ENCODE data around the gene SUGCT.

SUGCT gene

GRCh38 chr7:40483630-40484029 is 348.8 kb downstream of the SUGCT start:
- no peak for DNase-seq

DNA sequence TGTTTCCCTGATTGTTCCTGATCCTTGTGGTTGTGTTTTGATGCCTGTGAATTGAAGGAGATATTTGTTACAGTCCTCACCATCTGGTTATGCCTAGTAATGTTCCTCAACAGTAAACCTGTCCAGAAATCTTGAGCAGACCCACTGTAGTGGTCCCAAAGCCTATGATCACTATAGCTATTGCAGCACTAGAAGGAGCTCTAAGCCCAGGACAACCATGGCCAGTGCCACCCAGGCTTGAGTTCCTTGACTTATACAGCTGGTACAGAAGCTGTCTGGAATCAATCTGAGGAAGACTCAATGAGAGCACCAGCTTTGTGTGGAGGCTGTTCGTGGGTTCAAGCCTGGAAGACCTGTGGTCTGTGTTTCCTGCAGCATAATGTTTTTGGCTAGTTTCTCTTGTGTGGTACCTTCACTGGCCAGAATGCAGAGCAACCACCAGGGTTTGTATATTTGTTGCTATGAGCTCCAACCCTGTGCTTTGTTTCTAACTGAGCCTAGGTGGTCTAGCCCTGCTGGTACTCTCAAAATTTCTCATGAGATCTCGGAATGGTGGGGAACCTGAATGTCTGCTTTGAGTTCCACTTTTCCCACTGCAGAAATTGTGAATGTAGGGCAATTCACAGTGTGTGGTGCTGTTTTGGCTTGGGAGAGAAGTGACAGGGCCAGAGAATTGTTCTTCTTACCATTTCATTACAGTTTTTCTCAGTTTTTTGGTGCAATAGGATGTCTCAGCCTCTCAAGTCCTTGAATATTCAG is 355.2 kb downstream of the SUGCT start:
- no peak for DNase-seq

GRCh38 chr7:40490603-40490924 is 355.8 kb downstream of the SUGCT start:
- DNase-seq: no peak

DNA sequence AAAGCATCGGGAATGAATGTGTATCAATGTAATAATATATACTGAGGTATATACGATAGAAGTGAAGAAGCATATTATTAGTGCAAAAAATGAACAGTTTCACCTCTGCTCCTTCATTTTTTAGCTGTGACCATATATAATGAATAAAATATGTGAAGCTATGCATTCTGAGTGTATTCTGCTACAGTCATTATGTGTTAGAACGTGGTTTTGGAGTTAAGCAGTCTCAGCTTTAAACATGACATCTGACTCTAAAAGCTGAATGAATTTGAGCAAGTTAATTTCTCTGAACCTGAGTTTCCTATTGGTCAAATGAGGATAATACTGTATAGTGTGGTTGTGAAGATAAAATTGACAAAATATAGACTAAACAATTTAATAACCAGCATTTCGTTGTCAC is 358.1 kb downstream of the SUGCT start:
- no peak for DNase-seq

GRCh38 chr7:40493609-40494051 is 358.8 kb downstream of the SUGCT start:
- no peak for DNase-seq

GRCh38 chr7:40498924-40499510 is 364.2 kb downstream of the SUGCT start:
- DNase-seq: no peak

DNA sequence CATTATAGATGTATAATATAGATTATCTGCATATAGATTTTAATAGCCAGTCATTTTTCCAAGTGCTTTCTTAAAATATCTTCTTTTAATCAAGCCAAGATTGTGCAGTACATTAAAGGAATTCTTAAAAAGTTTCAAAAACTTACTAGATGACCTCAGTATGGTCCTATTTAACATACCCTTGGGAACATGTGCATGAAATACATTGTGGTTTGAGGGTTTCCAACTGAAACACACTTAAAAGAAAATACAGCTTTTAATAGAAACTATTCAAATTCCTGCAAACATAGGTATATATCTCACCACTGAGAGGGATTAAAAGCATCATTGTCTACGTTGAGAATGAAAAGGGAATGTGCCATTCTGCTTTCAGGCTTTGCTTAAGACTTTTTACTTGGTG is 364.9 kb downstream of the SUGCT start:
- no peak for DNase-seq

GRCh38 chr7:40500219-40500618 is 365.4 kb downstream of the SUGCT start:
- DNase-seq: no peak

- no peak for DNase-seq
Measured at GRCh38 chr7:40502359-40502758, 367.6 kb downstream of the SUGCT start.

DNA sequence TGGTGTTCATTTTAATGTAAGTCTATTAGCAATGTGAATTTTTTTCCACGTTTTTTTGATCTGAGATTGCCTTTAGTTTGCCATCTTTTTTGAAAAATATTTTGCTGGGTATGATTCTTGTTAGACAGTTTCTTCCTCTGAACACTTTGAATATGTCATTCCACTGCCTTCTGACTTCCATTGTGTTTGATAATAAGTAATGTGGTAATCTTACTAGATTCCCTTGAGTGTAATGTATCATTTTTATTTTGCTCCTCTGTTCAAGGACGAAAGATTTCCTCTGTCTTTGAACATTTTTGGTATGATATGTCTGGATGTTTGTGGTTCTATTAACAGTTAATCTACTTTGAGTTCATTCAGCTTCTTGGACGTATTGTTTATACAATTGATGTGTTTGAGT is 371.4 kb downstream of the SUGCT start:
- DNase-seq: no peak

- no peak for DNase-seq
Measured at GRCh38 chr7:40507166-40507565, 372.4 kb downstream of the SUGCT start.

DNA sequence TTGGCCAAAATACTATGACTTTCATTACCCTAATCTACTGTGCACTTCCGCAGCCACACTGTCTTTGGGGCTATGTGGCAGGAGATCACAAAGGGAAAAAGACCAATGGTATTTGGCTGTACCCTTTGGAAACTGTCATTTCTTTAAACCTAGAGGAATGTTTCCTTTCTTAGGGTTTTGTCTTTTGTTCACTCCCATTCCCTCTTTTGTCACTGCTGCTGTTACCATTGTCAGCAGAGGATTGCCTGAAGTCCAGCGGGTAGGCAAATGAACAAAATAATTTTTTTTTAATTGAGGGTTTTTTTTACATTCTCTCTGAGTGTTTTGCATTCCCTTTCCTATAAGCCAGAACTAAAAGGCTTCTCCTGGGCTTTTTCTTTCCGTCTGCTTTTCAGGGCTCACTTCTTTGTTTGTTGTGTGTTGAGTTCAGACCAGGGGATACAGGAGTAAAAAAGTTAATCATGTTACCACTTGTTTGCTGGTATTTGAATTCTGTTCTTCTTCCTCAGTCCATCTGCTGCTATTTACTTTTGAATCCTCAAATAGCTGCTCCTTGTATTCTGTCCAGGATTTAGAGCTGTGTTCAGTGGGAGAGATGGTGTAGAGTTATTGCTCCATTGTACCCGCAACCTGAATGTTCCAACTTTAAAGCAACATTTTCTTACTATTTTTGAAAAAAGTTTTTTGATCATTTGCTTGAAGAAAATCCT is 374.6 kb downstream of the SUGCT start:
- no peak for DNase-seq

DNA sequence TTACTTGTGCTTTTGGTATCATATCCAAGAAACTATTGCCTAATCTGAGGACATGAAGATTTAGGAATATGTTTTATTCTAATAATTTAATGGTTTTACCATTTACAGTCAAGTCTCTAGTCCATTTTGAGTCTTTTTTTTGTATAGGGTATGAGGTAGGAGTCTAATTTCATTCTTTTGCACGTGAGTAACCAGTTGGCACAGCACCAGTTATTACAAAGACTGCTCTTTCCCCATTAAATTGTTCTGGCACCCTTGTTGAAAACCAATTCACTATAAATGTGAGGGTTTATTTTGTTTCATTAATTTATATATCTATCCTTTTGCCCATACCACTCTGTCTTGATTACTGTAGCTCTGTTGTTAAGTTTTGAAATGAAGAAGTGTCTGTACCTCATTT is 381.6 kb downstream of the SUGCT start:
- DNase-seq: no peak

GRCh38 chr7:40519009-40519408 is 384.2 kb downstream of the SUGCT start:
- no peak for DNase-seq

GRCh38 chr7:40520986-40521738 is 386.4 kb downstream of the SUGCT start:
- DNase-seq: no peak

DNA sequence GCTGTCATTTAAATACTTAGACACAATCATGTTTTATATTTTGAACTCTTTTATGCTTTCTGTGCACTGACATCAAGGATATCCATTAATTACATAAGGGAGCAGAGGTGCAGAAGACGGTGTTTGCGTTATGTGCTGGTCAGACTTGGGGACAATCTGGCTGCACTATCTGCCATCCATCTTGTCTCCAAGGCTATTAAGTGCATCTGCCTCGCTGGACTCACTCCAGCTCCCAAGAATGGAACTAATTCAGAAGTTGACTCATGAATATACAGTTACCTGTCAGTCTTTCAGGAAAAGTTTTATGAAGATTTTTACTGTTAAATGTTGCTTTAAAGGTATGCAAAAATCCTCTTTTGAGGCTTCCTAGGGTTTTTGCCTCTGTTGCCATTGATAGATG is 391.0 kb downstream of the SUGCT start:
- no peak for DNase-seq

DNA sequence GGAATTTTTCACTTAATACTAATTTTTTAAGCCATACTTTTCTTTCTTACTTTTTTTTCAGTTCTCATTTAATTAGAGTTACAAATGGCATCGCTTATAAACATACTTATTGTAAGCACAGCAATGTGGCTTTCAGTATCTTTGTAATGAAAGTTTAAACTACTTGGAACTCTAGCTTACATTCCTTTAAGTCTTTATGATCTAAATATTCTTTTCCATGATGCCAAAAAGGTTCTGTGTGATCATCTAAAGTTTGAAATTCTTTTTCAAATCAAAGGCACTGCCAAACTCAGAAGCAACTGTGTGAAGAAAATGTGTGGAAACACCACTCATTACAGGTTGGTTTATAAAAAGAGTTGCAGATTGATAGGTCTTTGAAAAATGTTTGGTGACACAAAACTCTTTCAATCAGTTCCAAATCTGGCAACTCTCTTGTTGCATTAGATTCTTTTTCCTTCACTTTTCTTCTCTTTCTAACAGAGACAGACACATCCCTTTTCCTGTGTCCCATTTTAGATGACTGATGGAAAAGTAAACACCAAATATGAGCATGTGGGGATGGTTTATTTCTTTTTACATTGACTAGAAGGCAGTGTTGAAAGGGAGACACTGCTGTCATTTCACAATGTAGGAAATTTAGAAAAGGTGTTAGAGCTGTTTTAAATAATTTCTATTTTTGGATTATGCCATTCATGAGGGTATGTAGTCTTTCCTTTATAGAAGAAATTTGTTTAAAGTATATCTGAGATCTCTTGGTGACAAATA is 392.3 kb downstream of the SUGCT start:
- no peak for DNase-seq

- no peak for DNase-seq
Measured at GRCh38 chr7:40527723-40528122, 392.9 kb downstream of the SUGCT start.

DNA sequence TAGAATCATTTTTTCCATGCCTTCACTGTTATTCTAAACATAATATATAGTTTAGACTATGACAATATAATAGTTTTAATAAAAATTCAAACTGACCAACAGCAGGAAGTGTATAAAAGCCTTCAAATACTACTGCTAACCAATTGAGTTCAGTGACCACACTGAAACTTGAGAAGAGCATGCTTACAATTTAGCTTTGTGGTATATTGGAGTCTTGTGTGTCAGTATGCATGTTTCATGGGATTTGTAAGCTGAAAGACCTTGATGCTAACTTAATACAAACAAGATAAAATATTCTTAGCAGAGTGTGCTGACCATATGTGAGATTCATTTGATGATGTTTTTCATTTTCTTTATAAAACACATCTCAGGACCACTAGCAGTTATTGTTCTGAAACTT is 395.5 kb downstream of the SUGCT start:
- DNase-seq: no peak

- DNase-seq: no peak
Measured at GRCh38 chr7:40531956-40532355, 397.2 kb downstream of the SUGCT start.

DNA sequence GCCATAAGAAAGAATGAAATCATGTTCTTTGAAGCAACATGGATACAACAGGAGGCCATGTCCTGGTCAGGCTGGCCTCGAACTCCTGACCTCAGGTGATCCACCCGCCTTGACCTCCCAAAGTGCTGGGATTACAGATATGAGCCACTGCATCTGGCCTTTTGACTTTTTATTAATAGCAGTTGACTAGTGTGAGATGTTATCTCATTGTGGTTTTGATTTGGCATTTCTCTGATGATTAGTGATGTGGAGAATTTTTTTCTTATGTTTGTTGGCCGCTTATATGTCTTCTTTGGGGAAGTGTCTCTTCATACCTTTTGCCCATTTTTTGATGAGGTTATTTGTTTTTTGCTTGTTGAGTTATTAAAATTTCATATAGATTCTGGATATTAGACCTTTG is 400.9 kb downstream of the SUGCT start:
- no peak for DNase-seq

GRCh38 chr7:40536421-40536820 is 401.6 kb downstream of the SUGCT start:
- DNase-seq: no peak

DNA sequence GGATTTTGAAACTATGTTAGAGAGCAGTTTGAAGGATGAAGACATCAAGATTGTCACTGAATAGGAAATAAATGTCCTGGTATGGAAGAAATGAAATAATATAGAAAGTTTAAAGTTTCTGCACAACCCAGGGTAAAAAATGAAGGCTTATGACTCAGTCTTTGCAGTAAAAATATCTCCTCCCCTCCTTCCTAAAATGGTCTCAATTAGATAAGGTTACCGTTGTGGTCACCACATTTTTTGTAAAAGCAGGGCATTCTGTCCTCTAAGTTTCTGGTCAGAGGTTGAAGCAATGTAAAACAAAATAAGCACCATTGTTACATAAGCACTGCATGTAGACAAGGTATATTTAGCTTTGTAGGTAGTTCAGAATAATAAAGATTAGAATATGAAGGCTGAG is 403.5 kb downstream of the SUGCT start:
- no peak for DNase-seq

Measured in CD4-positive, alpha-beta T cell treated with Interleukin-15 for 1 hour (primary cell).